C1 segment of cervical spinal cord (tissue), 14 donors: ENCODE results near the gene KIF22.

Source experiments
- DNase-seq, 14 donors: peaks; one replicate each; lab custom pipeline; 2025; lab: John Stamatoyannopoulos, UW

The KIF22 gene

GRCh38 chr16:29836623-29837022 is 46.1 kb downstream of the KIF22 start:
- DNase-seq = no peak

GRCh38 chr16:29837841-29838240 is 47.3 kb downstream of the KIF22 start:
- DNase-seq = no peak

- DNase-seq = peak in 1 of 14 donors; percentile 50
These were observed 49.3 kb downstream of the KIF22 start for GRCh38 chr16:29839822-29840221.

DNA sequence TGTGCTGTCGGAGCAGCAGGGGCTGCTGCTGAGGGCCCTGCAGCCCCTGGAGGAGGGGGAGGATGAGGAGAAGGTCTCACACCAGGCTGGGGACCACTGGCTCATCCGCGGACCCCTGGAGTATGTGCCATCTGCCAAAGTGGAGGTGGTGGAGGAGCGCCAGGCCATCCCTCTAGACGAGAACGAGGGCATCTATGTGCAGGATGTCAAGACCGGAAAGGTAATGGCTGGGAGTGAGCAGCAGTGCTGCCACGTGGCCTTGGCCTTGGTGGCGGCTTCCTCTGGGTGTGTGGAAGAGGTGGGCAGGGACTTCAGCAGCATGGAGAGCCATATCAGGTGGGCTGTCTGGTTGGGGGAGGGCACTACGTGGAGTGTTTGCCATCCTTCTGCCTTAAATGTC is 49.7 kb downstream of the KIF22 start:
- DNase-seq = peak in 1 of 14 donors; percentile 51

- no peak for DNase-seq
These were observed 51.1 kb downstream of the KIF22 start for GRCh38 chr16:29841631-29842030.

DNA sequence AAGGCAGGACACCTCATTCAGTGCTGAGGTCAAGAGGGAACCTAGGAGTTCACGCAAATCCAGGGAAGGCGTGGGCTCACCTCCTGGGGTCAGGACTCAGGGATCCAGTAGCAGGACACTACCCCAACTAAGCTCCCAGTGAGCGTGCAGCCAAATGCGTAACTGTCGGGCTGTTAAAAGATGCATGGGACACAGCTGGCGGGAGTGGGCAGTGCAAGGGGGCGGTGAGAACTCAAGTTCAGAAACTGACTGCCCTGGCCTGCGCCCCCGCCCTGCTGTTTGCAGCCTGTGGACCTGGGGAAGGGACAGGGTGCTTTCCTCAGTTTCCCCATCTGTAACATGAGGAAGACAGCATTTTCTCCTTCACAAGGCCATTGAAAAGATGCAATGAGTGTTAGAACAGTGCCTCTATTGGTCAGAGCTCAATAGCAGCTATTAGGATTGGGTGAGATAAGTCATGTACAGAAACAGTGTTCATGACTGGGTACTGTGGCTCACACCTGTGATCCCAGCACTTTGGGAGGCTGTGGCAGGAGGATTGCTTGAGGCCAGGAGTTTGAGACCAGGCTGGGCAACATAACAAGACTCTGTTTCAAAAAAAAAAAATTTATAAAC is 52.3 kb downstream of the KIF22 start:
- no peak for DNase-seq

GRCh38 chr16:29843931-29844330 is 53.4 kb downstream of the KIF22 start:
- no peak for DNase-seq

GRCh38 chr16:29844575-29845331 is 54.2 kb downstream of the KIF22 start:
- peak in 2 of 14 donors; percentile 16 to 20 for DNase-seq

GRCh38 chr16:29845656-29846055 is 55.1 kb downstream of the KIF22 start:
- no peak for DNase-seq

- DNase-seq = peak in 11 of 14 donors; percentile 7 to 71 (median 23)
These were observed 58.1 kb downstream of the KIF22 start for GRCh38 chr16:29848420-29849297.

GRCh38 chr16:29849505-29849904 is 59.0 kb downstream of the KIF22 start:
- DNase-seq = no peak

DNA sequence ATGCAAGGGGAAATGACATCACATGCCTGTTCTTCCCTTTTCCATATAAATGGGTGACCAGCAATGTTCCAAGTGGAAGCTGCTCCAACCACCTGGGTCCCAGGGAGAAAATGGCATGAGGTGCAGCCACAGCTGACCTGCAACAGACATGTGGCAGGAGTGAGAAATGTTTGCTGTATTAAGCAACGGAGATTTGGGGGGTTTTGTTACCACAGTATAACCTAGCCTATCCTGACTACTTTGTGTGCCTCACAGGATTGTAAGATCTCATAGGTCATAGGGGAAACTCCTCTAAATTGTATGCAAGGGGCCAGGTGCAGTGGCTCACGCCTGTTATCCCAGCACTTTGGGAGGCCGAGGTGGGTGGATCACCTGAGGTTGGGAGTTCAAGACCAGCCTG is 60.4 kb downstream of the KIF22 start:
- DNase-seq = no peak

GRCh38 chr16:29852654-29853053 is 62.1 kb downstream of the KIF22 start:
- peak in 4 of 14 donors; percentile 2 to 88 (median 3) for DNase-seq

GRCh38 chr16:29854520-29855100 is 64.1 kb downstream of the KIF22 start:
- no peak for DNase-seq
